Measurements from ENCODE around the gene AGA. TPM values are rescaled to one million over a fixed set of nuclear protein-coding genes. Genes with fewer than 3 reads are reported as not detected.

Gene AGA
- total RNA-seq, 2 donors from 2014 or later, result 11.6 to 19.1 TPM

DNA sequence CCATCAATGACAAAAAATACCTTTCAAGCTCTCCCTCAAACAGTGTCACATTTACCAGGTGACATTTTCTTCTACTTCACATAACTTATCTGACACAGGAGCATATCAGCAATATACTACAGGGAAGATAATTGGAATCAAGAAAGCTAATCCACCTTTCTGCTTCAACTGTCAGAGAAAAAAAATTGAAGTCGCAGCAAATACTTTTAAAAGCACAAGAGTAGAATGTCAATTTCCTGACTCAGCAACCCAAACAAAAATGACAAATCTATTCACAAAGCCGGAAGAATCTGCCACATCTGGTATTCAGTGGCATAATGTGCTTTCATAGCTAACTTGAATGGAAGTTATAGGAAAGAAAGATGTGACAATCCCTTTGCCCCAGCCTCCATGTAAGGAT lies 36.7 kb downstream of the AGA start:
- no peak overlapping the region for H3K27ac Mint-ChIP-seq

GRCh38 chr4:177404986-177405385 lies 37.3 kb downstream of the AGA start:
- H3K36me3 Mint-ChIP-seq, result no peaks in the 10 kb centered on the region
- DNase-seq (ENCODE audit: low spot score in 2 of 2), result no peak
- no peak overlapping the region for H3K27ac Mint-ChIP-seq
- peaks cover 0 to 10% of the 10 kb centered on the region in 2 donors for H3K9me3 Mint-ChIP-seq
- no peak for ATAC-seq

More for the DNA sequence above, 36.7 kb downstream of the AGA start:
- Mint-ChIP-seq H3K36me3 (no peaks in the 10 kb centered on the region), H3K9me3 (peaks cover 0 to 10% of the 10 kb centered on the region in 2 donors)
- no peak for ATAC-seq
- DNase-seq (ENCODE audit: low spot score in 2 of 2), result no peak

DNA sequence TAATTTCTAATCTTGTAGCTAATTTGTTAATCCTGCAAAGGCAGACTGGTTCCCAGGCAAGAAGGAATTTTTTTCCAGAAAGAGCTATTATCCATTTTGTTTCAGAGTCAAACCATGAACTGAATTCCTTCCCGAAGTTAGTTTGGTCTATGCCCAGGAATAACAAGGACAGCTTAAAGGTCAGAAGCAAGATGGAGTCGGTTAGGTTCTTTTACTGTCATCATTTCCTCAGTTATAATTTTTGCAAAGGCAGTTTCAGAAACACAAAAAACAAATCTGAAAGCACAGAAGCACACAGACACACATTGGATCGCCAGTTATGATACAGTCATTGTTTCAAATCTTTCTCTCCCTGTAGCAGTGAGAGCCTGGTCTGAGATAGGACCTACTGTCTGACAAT lies 37.9 kb downstream of the AGA start:
- H3K27ac Mint-ChIP-seq, result no peak overlapping the region
- peaks cover 0 to 10% of the 10 kb centered on the region in 2 donors for H3K9me3 Mint-ChIP-seq
- ATAC-seq (no peak), DNase-seq (ENCODE audit: low spot score in 2 of 2) (no peak)
- no peaks in the 10 kb centered on the region for H3K36me3 Mint-ChIP-seq

- DNase-seq (ENCODE audit: low spot score in 2 of 2) (no peak), ATAC-seq (no peak)
- no peak overlapping the region for H3K27ac Mint-ChIP-seq
- H3K9me3 Mint-ChIP-seq, result peaks cover 0 to 7% of the 10 kb centered on the region in 2 donors
- H3K36me3 Mint-ChIP-seq, result peaks cover 1% of the 10 kb centered on the region in 2 donors
These were observed 38.5 kb downstream of the AGA start for GRCh38 chr4:177403746-177404145.

DNA sequence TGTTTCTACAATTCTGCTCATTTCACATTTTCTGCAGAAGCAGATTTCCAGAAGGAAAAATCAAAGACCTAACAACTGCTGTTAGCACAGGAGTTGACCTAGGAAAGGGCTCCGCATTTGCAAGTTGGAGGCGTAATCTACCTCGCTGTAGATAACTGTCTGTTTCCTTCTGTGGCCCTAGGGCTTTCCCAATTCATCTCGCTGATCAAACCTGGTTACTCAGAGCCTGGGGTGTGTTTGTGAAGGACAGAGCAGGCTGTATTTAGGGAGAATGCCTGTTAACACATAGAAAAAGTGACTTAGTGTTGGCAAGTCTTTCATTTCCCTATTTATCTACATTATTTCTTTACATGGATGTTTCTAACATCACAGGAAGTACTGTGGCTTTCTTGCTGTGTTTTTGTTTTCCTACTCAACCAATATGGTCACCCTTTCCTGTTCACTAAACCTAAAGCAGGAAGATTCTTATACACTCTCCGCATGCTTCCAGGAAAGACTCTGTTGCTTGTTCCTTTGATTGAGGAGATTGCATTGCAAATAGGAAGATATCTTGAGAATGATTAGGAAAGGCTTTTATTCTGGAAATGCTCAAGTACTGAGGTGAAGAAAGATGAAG lies 40.5 kb downstream of the AGA start:
- peaks cover 4 to 7% of the 10 kb centered on the region in 2 donors for H3K36me3 Mint-ChIP-seq
- ATAC-seq, result no peak
- peaks cover 0 to 8% of the 10 kb centered on the region in 2 donors for H3K9me3 Mint-ChIP-seq
- DNase-seq (ENCODE audit: low spot score in 2 of 2), result no peak
- H3K27ac Mint-ChIP-seq, result peak overlapping the region in 1 of 2 donors; percentile 38

DNA sequence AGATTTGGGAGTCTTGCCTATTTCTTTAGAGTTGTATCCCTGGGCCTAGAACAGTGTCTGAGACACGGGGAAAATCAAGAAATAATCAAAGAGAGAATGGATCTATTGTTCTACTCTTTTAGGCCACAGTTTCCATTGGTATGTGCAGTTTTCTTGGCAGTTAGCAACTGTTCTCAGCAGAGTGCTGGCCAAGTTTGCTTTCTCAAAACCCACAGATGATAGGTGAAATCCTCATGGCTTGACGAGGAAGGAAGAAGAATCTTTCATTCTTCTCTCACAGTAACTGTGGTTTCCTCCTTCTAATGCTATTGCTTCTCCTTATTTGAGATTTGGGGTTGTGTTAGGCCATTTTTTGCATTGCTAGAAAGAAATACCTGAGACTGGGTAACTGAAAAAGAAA lies 42.2 kb downstream of the AGA start:
- DNase-seq (ENCODE audit: low spot score in 2 of 2) (no peak), ATAC-seq (no peak)
- Mint-ChIP-seq H3K9me3 (peaks cover 0 to 8% of the 10 kb centered on the region in 2 donors), H3K27ac (no peak overlapping the region), H3K36me3 (peaks cover 4 to 7% of the 10 kb centered on the region in 2 donors)

DNA sequence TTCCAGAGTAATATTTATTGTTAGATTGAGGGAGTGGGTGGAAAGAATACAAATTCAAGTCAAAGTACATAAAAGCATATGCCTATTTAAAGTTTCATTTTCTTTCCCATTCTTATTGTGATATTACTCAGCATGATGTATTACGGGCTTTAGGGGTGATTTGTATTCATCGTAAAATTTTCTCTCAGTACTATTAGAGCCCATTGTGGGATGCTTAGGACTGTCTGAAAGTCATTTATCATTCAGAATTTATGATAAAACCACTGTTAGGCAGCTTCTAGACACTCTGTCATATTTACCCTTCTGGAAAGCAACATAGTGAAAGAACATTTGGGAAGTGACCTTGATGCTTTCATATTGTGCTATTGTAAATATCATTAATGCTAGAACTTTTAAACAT lies 45.9 kb downstream of the AGA start:
- no peak for DNase-seq (ENCODE audit: low spot score in 2 of 2)
- Mint-ChIP-seq H3K9me3 (peaks cover 0 to 8% of the 10 kb centered on the region in 2 donors), H3K36me3 (peaks cover 4 to 7% of the 10 kb centered on the region in 2 donors), H3K27ac (no peak overlapping the region)
- peak in 1 of 2 donors; percentile 52 for ATAC-seq

DNA sequence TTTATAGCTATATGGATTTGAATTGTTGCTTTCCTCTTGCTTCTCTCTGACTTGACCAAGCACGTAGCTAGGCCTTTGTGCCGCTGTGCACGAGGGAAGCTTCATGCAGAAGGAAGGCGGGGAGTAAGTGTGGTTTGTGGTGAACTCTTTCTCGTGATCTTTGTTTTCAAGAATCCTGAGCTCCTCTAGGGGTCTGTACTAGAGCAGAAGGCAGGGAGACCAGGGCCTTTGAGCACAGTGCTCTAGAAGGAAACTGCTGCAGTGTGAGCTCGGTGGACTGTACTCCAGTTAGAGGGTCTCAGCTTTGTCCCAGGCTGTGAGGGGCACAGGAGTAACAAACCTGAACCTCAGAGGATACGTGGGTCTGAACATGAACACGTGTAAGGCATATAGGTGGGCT lies 49.0 kb downstream of the AGA start:
- Mint-ChIP-seq H3K9me3 (peaks cover 0 to 2% of the 10 kb centered on the region in 2 donors), H3K27ac (no peak overlapping the region), H3K36me3 (peaks cover 0 to under 1% of the 10 kb centered on the region in 2 donors)
- ATAC-seq (peak; percentile 58 to 67), DNase-seq (ENCODE audit: low spot score in 2 of 2) (no peak)

DNA sequence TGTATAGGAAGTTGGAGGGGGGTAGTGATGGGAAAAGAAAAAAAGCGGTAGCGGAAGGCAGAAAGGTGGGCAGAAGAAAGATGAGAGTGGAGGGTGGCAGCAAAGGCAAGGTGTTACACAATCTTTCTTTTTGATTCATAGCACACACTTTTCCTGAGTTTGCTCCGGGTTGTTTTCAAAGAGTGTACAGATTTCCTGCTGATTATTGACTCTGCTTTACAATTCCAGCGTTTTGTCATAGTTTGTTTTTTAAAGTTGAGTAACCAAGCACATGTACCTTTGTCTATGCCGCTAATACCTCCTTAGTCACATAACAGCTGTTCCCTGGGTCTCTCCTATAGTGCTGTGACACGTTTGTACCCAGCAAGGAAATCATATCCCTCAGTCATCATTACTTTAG lies 50.3 kb downstream of the AGA start:
- Mint-ChIP-seq H3K27ac (no peak overlapping the region), H3K9me3 (no peaks in the 10 kb centered on the region), H3K36me3 (no peaks in the 10 kb centered on the region)
- ATAC-seq (peak; percentile 7 to 33), DNase-seq (ENCODE audit: low spot score in 2 of 2) (no peak)

- no peak for DNase-seq (ENCODE audit: low spot score in 2 of 2)
- no peak overlapping the region for H3K27ac Mint-ChIP-seq
- no peaks in the 10 kb centered on the region for H3K36me3 Mint-ChIP-seq
- no peaks in the 10 kb centered on the region for H3K9me3 Mint-ChIP-seq
- ATAC-seq, result no peak
These were observed 51.0 kb downstream of the AGA start for GRCh38 chr4:177391287-177391686.

GRCh38 chr4:177386278-177386815 lies 55.9 kb downstream of the AGA start:
- Mint-ChIP-seq H3K27ac (no peak overlapping the region), H3K36me3 (no peaks in the 10 kb centered on the region), H3K9me3 (no peaks in the 10 kb centered on the region)
- DNase-seq (ENCODE audit: low spot score in 2 of 2), result no peak
- ATAC-seq, result no peak

GRCh38 chr4:177385576-177386277 lies 56.5 kb downstream of the AGA start:
- ATAC-seq (no peak), DNase-seq (ENCODE audit: low spot score in 2 of 2) (no peak)
- Mint-ChIP-seq H3K27ac (no peak overlapping the region), H3K36me3 (no peaks in the 10 kb centered on the region), H3K9me3 (no peaks in the 10 kb centered on the region)

GRCh38 chr4:177384856-177385397 lies 57.3 kb downstream of the AGA start:
- H3K27ac Mint-ChIP-seq, result no peak overlapping the region
- H3K9me3 Mint-ChIP-seq, result no peaks in the 10 kb centered on the region
- no peaks in the 10 kb centered on the region for H3K36me3 Mint-ChIP-seq
- DNase-seq (ENCODE audit: low spot score in 2 of 2) (no peak), ATAC-seq (peak in 1 of 2 donors; percentile 34)

DNA sequence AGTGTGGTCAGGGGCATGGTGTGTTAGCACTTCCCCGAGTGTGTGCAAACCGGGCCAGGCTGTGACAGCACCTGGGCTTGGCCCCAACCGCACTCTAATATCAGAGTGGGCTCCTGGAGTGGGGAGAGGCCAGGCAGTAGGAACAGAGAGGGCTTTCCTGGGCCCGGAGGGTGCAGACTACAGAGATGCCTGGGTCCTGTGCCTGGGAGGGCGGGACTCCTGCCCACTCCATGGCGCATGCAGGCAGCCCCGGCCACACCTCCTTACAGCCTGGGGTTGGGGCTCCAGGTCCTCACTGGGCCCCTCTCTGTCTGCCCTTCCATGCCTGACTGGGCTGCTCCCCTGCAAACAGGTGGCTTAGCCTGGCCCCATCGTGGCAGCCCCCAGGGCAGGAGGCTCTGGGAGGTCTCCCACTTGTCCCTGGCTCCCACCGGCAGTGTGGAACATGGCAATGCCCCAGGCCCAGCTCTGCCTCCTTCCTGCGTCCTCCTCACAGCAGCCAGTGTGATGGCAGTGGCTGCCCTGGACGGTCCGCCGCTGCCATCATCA lies 60.4 kb downstream of the AGA start:
- no peak for DNase-seq (ENCODE audit: low spot score in 2 of 2)
- no peaks in the 10 kb centered on the region for H3K36me3 Mint-ChIP-seq
- no peak for ATAC-seq
- H3K9me3 Mint-ChIP-seq, result no peaks in the 10 kb centered on the region
- no peak overlapping the region for H3K27ac Mint-ChIP-seq
